GM19468 (cell line): ENCODE results near the gene NRTN.
"Not testable (repeated sequence)": the region's sequence is repeated elsewhere in the genome, so short reads cannot be mapped to it uniquely, and the experiment has no call there.

ENCODE experiments used
- ATAC-seq: cut with Tn5 transposase; IDR thresholded peaks from one replicate; pipeline ENCODE4 v1.9.1; 2021; ENCODE audit warnings: mild to moderate bottlenecking, moderate library complexity, moderate number of reproducible peaks; ENCODE audit not compliant: unreplicated experiment; ENCODE audit errors: extremely low read depth

The NRTN gene

GRCh38 chr19:5831159-5831558 lies 26.3 kb downstream of the NRTN start:
- no peak for ATAC-seq

GRCh38 chr19:5832061-5832460 lies 27.2 kb downstream of the NRTN start:
- no peak for ATAC-seq

GRCh38 chr19:5832527-5833216 lies 27.8 kb downstream of the NRTN start:
- no peak for ATAC-seq

- no peak for ATAC-seq
Measured at GRCh38 chr19:5837761-5838352, 33.0 kb downstream of the NRTN start.

GRCh38 chr19:5838353-5839064 lies 33.6 kb downstream of the NRTN start:
- ATAC-seq, result no peak

GRCh38 chr19:5839065-5840017 lies 34.5 kb downstream of the NRTN start, which contains the start of gene FUT6:
Gene FUT6 (minus strand): TSS chr19:5839702. CDS start chr19:5832567, 7,135 bp downstream.
- ATAC-seq, result no peak

- ATAC-seq, result not testable (repeated sequence)
Measured at GRCh38 chr19:5841735-5842111, 36.9 kb downstream of the NRTN start.

- no peak for ATAC-seq
Measured at GRCh38 chr19:5843295-5843927, 38.5 kb downstream of the NRTN start.

- ATAC-seq, result no peak
Measured at GRCh38 chr19:5844456-5845433, 39.9 kb downstream of the NRTN start.

GRCh38 chr19:5847846-5848245 lies 43.0 kb downstream of the NRTN start:
- not testable (repeated sequence) for ATAC-seq

GRCh38 chr19:5848621-5849020 lies 43.8 kb downstream of the NRTN start:
- not testable (repeated sequence) for ATAC-seq

- no peak for ATAC-seq
Measured at GRCh38 chr19:5850189-5850588, 45.3 kb downstream of the NRTN start.

- no peak for ATAC-seq
Measured at GRCh38 chr19:5850743-5851293, 46.0 kb downstream of the NRTN start.

- no peak for ATAC-seq
Measured at GRCh38 chr19:5851302-5851701, 46.4 kb downstream of the NRTN start, which contains the start of gene FUT3. Gene FUT3 (minus strand): TSS chr19:5851449.

GRCh38 chr19:5854121-5854520 lies 49.3 kb downstream of the NRTN start:
- not testable (repeated sequence) for ATAC-seq

- ATAC-seq, result not testable (repeated sequence)
Measured at GRCh38 chr19:5855151-5855550, 50.3 kb downstream of the NRTN start.

- ATAC-seq, result no peak
Measured at GRCh38 chr19:5857203-5858081, 52.6 kb downstream of the NRTN start.
